Cardiac fibroblast (primary cell): ENCODE results near the gene TSKS.

ENCODE experiments used
- DNase-seq, 2 donors: peaks; one replicate each; pipeline versions ENCODE4 v3.0.0 to v3.0.0-alpha.2; 2010; ENCODE audit warnings: low read depth in 2 of 2
- H3K4me3 ChIP-seq, 2 donors: replicated peaks in 1 of 2; 1 replicate in 1 of 2; 2 replicates in 1 of 2; pipeline ENCODE4 v1.5.1; 2011; ENCODE audit warnings: low read depth in 2 of 2, low read length in 2 of 2, mild to moderate bottlenecking in 2 of 2, moderate library complexity in 1 of 2
- CTCF ChIP-seq: IDR thresholded peaks from one replicate; pipeline ENCODE4 v1.5.1; 2011; ENCODE audit warnings: low read depth, mild to moderate bottlenecking, low read length, inconsistent platforms

Gene TSKS

DNA sequence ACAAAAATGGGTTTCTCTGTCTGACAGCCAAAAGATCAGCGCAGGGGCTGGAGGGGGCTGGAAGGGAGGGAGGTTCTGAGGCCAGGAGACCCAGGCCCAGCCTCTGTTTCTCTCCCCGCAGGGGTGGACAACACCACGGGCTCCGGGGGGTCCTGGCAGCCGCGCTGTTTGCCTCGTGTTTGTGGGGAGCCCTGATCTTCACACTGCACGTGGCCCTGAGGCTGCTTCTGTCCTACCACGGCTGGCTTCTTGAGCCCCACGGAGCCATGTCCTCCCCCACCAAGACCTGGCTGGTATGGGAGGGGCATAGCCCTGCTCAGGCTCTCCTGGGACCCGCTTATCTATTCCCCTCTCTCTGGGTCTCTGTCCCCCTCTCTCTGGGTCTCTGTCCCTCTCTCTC, 62.5 kb downstream of the TSKS start:
- no peak for TF ChIP-seq CTCF
- DNase-seq: no peak
- H3K4me3 ChIP-seq: no peak overlapping the region

DNA sequence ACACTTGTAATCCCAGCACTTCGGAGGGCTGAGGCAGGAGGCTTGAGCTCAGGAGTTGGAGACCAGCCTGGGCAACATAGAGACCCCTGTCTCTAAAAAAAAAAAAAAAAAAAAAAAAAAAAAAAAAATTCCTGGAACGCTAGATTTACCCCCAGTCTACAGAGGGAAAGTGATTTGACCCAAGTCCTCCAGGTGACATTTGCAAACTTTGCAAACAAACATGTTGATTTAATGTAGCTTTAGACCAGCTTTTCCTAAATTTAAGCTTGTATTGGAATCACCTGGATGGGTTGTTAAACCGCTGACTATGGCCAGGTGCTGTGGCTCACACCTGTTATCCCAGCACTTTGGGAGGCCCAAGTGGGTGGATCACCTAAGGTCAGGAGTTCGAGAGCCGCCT, 63.7 kb downstream of the TSKS start:
- no peak overlapping the region for H3K4me3 ChIP-seq
- no peak for DNase-seq
- TF ChIP-seq CTCF: no peak

DNA sequence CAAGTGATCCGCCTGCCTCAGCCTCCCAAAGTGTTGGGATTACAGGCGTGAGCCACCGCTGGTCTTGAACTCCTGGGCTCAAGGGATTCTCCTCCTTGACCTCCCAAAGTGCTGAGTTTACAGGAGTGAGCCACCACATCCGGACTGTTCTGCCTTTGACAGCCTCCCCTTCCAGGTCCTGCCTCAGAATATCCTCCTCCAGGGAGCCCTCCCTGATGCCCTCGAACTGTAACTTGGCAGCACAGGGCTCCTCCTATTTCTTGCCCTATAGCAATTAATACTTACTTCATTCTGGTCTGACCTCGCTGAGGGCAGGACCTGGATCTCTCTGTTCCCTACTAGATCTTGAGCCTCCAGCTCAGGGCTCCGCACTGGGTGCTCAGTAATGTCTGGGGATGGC, 66.2 kb downstream of the TSKS start:
- DNase-seq: no peak
- H3K4me3 ChIP-seq: no peak overlapping the region
- no peak for TF ChIP-seq CTCF

- DNase-seq: no peak
- H3K4me3 ChIP-seq: no peak overlapping the region
- TF ChIP-seq CTCF: no peak
Observed at GRCh38 chr19:49696115-49696514, 67.0 kb downstream of the TSKS start.

DNA sequence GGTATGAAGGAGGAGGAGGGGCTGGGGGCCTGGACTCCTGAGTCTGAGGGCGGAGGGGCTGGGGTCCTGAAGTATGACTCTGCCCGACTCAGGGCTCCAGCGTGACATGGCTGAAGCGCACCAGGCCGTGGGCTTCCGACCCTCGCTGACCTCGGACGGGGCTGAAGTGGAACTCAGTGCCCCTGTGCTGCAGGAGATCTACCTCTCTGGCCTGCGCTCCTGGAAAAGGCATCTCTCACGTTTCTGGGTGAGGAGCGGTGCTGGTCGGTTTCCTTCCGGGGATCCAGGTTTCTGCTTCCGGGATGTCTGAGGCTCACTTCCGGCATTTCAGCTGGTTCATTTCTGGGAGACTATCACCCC, 71.0 kb downstream of the TSKS start:
- H3K4me3 ChIP-seq: peak overlapping the region in 1 of 2 donors; percentile 28
- no peak for DNase-seq
- no peak for TF ChIP-seq CTCF

DNA sequence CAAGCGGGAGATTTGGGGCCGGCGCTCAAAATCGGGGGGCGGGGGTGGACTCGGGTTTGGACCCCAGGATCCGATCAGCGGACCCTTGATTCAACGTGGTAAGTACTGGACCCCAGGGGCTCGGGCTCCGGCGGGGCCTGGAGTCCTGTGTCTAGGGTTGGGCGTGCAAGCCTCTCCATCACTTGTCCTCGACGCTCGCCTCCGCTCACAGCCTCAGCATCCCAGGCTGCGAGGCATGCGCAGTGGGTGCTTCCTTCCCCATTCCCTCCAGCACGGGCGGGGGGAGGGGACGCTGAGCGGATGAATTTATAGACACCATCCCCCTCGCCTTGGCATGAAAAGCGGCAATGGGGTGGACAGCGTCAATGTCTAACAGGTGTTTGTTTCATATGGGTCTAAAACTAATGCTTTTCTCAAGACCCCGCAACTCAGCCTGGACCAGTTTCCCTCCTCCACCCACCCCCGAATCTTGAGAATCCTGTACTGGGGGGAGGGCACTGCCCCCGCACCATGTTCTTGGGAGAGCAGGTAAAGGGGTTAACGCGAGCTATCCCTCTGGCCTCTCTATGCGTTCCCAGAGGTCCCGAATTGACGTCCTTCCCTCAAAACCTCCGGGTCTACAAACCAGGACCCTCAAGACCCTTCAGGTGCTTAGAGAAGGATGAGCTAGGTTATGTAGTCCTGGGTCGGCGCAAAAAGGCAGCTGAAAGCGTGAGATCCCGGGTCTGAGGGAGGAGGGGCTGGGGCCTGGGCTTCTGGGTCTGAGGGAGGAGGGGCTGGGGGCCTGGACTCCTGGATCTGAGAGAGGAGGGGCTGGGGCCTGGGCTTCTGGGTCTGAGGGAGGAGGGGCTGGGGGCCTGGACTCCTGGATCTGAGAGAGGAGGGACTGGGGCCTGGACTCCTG, 71.6 kb downstream of the TSKS start:
- peak; percentile 68 to 79 for DNase-seq
- peak overlapping the region; percentile 47 to 53 for H3K4me3 ChIP-seq
- TF ChIP-seq CTCF: no peak
